A673 (cell line): ENCODE data around the gene HK1.

ENCODE experiments used
- EZH2 ChIP-seq: fragments of 200-600 bp; sonication (generic); IDR thresholded peaks from 2 replicates; pipeline ENCODE4 v1.6.1; 2017; ENCODE audit warnings: borderline replicate concordance, low read depth, mild to moderate bottlenecking, mixed read lengths, antibody characterized with exemption, low read length; ENCODE audit not compliant: poor library complexity, severe bottlenecking
- TF ChIP-seq, protein P1 (sequence below): fragments of 300-800, 200-600 bp; sonication (generic); conservative IDR thresholded peaks from 2 replicates; pipeline ENCODE4 v1.5.1; 2017; ENCODE audit warnings: low read depth, mild to moderate bottlenecking, antibody characterized with exemption, low read length, moderate library complexity, mixed read lengths

GRCh38 chr10:69311309-69311708 lies 33.0 kb downstream of the HK1 start:
- TF ChIP-seq, protein P1, sequence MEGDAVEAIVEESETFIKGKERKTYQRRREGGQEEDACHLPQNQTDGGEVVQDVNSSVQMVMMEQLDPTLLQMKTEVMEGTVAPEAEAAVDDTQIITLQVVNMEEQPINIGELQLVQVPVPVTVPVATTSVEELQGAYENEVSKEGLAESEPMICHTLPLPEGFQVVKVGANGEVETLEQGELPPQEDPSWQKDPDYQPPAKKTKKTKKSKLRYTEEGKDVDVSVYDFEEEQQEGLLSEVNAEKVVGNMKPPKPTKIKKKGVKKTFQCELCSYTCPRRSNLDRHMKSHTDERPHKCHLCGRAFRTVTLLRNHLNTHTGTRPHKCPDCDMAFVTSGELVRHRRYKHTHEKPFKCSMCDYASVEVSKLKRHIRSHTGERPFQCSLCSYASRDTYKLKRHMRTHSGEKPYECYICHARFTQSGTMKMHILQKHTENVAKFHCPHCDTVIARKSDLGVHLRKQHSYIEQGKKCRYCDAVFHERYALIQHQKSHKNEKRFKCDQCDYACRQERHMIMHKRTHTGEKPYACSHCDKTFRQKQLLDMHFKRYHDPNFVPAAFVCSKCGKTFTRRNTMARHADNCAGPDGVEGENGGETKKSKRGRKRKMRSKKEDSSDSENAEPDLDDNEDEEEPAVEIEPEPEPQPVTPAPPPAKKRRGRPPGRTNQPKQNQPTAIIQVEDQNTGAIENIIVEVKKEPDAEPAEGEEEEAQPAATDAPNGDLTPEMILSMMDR, result no peak
- no peak for TF ChIP-seq EZH2
